Measurements from ENCODE around the gene CHIT1.
A peak's percentile ranks its signal among the peaks of the same experiment; 100 is the strongest.
"Not testable (repeated sequence)": the region's sequence is repeated elsewhere in the genome, so short reads cannot be mapped to it uniquely, and the experiment has no call there.

The CHIT1 gene

DNA sequence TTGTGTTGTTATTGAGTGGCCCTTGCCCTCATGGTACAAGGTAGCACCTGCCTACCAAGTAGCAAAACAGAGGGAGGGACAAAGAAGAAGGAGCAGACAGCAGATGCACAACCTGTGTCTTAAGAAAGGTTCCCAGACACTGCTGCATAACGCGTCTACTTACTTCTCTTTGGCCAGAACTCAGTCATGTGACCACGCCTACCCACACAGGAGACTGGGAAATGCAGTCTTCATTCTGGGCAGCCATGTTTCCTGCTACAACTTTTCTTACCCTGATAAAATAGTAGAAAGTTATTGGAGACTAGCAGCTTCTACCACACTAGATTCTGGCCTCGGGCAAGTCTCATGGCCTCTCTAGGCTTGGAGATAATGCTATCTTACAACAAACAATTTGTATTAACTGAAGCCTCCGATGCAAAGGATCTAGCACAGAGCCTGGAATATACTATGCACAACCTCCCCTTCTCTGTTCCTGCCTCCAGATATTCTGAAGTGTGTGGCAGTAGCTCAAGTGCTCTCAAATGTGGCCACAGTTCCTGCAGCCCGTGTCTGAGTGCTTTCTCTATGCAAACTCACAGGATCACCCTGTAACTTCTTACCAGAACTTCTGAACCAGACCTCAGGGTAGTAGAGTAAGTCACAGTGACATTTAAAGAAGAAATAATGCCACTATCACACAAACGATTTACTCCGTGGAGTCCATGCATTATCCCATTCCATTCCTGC is 41.7 kb upstream of the CHIT1 start:
- Mint-ChIP-seq H3K9me3 (no peaks in the 10 kb centered on the region), H3K4me3 (no peak overlapping the region), H3K4me1 (peaks cover 29% of the 10 kb centered on the region), H3K27ac (peak overlapping the region; percentile 14), H3K36me3 (no peaks in the 10 kb centered on the region), H3K27me3 (no peaks in the 10 kb centered on the region)
- ATAC-seq (ENCODE audit: low read depth) (peak; percentile 46), DNase-seq (ENCODE audit: low spot score in 2 of 2) (peak in 1 of 2 donors; percentile 64)

DNA sequence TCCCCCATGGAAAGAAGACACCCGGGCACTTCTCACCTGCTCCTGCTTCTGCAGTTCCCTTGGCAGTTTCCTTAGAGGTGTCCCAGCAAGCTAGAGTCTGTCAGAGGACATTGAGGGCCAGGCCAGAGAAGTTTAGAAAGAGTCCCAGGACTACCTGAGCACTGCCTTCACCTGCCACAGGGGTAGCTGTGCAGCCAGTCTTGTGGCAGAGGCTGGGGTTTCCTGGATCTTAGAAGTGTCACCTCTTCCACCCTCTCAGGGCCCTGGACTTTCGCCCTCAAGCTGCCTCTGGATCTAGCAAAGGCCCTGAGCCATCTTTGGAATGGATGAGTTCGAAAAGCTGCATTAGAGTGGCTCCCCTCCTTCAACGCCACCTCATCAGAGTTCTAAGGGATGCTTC is 41.0 kb upstream of the CHIT1 start:
- no peaks in the 10 kb centered on the region for H3K36me3 Mint-ChIP-seq
- peaks cover 30% of the 10 kb centered on the region for H3K4me1 Mint-ChIP-seq
- H3K4me3 Mint-ChIP-seq: no peak overlapping the region
- peak overlapping the region; percentile 14 for H3K27ac Mint-ChIP-seq
- ATAC-seq (ENCODE audit: low read depth): no peak
- DNase-seq (ENCODE audit: low spot score in 2 of 2): no peak
- no peaks in the 10 kb centered on the region for H3K27me3 Mint-ChIP-seq
- no peaks in the 10 kb centered on the region for H3K9me3 Mint-ChIP-seq

DNA sequence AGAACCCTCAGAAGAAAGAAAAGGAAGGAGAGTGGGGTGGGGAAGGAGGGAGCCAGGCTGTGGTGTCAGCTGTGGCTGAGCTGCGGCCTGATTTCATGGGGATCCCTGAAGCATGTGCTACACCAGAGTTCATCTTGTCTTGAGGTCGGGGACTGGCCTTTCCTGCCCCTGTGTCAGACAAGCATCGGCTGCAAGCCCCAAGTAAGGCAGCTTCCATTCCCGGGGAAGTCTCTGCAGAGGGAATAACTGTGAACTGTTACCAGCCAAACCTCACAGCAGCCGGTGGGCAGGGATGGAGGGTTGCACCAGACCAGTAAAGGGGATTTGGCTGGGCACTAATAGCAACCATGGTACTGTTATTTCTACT is 40.2 kb upstream of the CHIT1 start:
- Mint-ChIP-seq H3K27ac (no peak overlapping the region), H3K4me3 (no peak overlapping the region), H3K9me3 (no peaks in the 10 kb centered on the region), H3K27me3 (no peaks in the 10 kb centered on the region), H3K4me1 (peaks cover 22% of the 10 kb centered on the region), H3K36me3 (no peaks in the 10 kb centered on the region)
- no peak for ATAC-seq (ENCODE audit: low read depth)
- DNase-seq (ENCODE audit: low spot score in 2 of 2): no peak

DNA sequence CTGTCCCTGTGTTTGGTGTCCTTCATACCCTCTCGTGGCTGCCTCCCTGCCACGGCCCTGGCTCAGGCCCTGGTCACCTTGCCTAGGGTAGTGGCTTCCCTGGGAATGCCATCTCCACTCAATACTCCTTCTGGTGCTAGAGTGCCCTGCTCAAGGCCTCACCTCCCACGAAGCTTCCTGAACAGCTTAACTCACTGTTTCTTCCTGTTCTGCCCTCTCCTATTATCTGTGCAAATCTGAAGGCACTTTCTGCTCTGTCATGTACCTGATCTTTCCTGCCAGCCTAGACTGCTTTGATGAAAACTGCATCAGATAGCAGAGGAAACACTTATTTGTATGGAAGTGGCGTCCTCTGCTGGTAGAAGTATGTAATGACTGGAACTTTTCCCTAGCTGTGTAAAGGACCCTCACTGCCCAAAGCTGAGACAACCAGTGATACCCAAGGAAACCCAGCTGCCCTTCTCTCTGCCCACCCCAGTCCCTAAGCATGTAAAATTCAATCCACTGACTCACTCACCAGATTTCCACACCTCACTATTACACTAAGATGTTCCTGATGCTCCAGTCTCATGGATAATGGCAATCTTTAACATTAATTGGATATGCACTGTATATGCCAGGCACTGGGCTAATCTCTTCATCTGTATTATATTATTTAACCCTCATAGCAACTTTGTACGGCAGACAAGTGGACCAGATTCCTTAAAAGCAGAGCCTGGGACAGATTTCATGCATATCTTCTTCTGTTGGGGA is 39.6 kb upstream of the CHIT1 start:
- peak; percentile 8 for ATAC-seq (ENCODE audit: low read depth)
- Mint-ChIP-seq H3K4me3 (no peak overlapping the region), H3K4me1 (peaks cover 17% of the 10 kb centered on the region), H3K27me3 (no peaks in the 10 kb centered on the region), H3K9me3 (no peaks in the 10 kb centered on the region), H3K27ac (no peak overlapping the region), H3K36me3 (no peaks in the 10 kb centered on the region)
- peak in 1 of 2 donors; percentile 57 for DNase-seq (ENCODE audit: low spot score in 2 of 2)

DNA sequence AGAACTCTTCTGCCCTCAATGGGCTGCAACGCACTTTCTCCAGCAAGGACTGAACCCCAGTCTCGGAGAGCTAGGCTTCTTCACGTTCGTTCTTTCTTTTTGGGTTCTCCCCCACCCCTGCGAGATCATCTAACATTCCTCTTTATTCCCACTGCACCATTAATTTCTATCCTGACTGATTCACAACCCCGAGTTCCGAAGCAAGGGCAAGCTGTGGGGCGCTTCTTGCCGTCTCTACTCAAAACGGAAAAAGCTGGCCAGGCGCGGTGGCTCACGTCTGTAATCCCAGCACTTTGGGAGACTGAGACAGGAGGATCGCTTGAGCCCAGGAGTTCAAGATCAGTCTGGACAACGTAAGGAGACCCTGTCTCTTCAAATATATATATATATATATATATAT is 38.4 kb upstream of the CHIT1 start:
- Mint-ChIP-seq H3K4me1 (peaks cover 19% of the 10 kb centered on the region), H3K4me3 (peak overlapping the region; percentile 86), H3K27ac (peak overlapping the region; percentile 71), H3K9me3 (no peaks in the 10 kb centered on the region), H3K36me3 (no peaks in the 10 kb centered on the region), H3K27me3 (no peaks in the 10 kb centered on the region)
- ATAC-seq (ENCODE audit: low read depth) (no peak), DNase-seq (ENCODE audit: low spot score in 2 of 2) (no peak)

DNA sequence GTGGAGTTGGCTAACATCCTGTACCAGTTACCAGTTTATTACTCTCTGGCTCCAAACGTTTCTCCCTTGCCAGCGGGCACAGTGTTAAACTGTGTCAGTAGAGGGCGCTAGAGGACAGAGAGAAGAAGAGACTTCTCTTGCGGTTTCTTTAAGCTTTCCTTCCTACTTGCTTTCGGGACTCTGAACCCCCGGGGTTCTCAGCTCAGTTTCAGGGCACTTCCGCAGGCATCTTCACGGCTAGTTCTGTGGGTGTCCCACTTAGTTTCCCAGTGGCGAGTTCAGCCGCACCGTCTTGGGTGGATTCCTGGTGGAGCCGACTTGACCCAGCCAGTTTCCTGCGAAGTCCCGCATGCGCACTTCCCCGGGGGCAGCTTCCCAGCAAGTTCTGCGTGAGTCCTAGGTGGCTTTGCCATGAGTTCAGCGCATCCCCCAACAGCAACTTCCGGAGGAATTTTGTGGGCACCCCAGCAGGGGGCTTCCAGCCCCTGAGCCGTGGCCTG is 37.9 kb upstream of the CHIT1 start:
- Mint-ChIP-seq H3K27ac (peak overlapping the region; percentile 71), H3K4me1 (peaks cover 19% of the 10 kb centered on the region), H3K27me3 (no peaks in the 10 kb centered on the region), H3K36me3 (no peaks in the 10 kb centered on the region), H3K9me3 (no peaks in the 10 kb centered on the region), H3K4me3 (peak overlapping the region; percentile 86)
- ATAC-seq (ENCODE audit: low read depth) (peak; percentile 61), DNase-seq (ENCODE audit: low spot score in 2 of 2) (peak; percentile 80 to 87)

DNA sequence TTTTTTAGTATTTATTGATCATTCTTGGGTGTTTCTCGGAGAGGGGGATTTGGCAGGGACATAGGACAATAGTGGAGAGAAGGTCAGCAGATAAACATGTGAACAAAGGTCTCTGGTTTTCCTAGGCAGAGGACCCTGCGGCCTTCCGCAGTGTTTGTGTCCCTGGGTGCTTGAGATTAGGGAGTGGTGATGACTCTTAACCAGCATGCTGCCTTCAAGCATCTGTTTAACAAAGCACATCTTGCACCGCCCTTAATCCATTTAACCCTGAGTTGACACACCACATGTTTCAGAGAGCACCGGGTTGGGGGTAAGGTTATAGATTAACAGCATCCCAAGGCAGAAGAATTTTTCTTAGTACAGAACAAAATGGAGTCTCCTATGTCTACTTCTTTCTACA is 36.7 kb upstream of the CHIT1 start:
- H3K27me3 Mint-ChIP-seq; H3K9me3 Mint-ChIP-seq; ATAC-seq (ENCODE audit: low read depth); H3K27ac Mint-ChIP-seq; H3K36me3 Mint-ChIP-seq; DNase-seq (ENCODE audit: low spot score in 2 of 2): not testable (repeated sequence)
- H3K4me1 Mint-ChIP-seq: peaks cover 22% of the 10 kb centered on the region
- H3K4me3 Mint-ChIP-seq: peak overlapping the region; percentile 49

DNA sequence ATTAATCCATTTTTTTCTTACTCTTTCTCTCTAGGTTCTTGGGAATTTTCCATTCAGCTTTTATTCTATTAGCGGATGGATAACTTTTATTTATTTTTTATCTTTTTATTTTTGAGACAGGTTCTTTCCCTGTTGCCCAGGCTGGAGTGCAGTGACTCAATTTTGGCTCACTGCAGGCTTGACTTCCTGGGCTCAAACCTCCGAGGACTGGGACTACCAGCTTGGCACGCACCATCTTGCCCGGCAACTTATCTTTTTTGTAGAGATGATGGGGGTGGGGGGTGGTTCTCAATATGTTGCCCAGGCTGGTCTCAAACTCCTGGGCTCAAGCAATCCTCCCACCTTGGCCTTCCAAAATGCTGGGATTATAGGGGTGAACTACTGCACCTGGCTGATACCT is 36.1 kb upstream of the CHIT1 start:
- no peak overlapping the region for H3K4me3 Mint-ChIP-seq
- peaks cover 3% of the 10 kb centered on the region for H3K27me3 Mint-ChIP-seq
- DNase-seq (ENCODE audit: low spot score in 2 of 2): no peak
- no peak for ATAC-seq (ENCODE audit: low read depth)
- no peaks in the 10 kb centered on the region for H3K9me3 Mint-ChIP-seq
- H3K36me3 Mint-ChIP-seq: no peaks in the 10 kb centered on the region
- no peak overlapping the region for H3K27ac Mint-ChIP-seq
- H3K4me1 Mint-ChIP-seq: peaks cover 19% of the 10 kb centered on the region

DNA sequence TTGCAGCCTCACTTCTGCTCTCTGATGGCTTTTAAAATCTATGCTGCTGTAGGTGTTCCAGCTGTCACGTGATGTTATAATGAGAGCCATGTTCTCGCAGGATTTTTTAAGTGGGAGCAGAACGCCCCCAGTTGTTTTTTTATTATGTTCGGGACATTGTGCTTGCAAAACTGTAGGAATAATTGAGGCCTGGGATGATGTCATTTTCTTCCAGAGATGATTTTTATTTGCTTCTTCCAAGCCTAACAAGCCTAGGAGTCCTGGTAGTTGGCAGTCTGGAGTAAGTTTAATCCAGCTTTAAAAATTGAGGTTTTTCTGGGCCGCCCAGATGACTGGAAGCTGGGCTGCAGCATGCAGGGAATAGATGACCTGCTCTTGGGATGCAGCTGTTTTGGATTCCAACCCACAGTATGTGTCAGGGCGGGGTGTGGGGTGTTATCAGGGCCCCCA is 34.6 kb upstream of the CHIT1 start:
- ATAC-seq (ENCODE audit: low read depth): no peak
- Mint-ChIP-seq H3K27me3 (peaks cover 4% of the 10 kb centered on the region), H3K9me3 (no peaks in the 10 kb centered on the region), H3K27ac (no peak overlapping the region), H3K36me3 (peaks cover 1% of the 10 kb centered on the region), H3K4me3 (no peak overlapping the region), H3K4me1 (peaks cover 21% of the 10 kb centered on the region)
- no peak for DNase-seq (ENCODE audit: low spot score in 2 of 2)

DNA sequence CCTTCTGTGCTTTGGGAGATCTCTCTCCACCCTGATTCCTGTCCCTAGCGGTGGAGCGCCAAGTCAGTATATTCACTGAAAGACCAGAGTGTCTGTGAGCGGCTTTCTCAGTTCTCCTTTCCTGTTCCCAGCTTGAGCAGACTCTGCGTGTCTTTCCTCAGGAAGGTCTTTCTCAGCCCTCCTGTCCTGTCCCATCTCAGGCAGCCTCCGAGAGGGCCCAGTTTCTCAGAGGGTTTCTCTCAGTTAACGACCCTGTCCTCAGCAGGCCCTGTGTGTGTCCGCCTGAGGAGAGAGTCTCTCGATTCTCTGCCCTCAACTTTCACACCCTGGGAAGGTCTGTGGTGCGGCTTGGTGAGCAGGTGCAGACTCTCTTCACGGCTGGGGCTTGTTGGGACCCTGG is 34.0 kb upstream of the CHIT1 start:
- ATAC-seq (ENCODE audit: low read depth): peak; percentile 45
- no peak for DNase-seq (ENCODE audit: low spot score in 2 of 2)
- H3K4me3 Mint-ChIP-seq: no peak overlapping the region
- peaks cover 2% of the 10 kb centered on the region for H3K36me3 Mint-ChIP-seq
- H3K27ac Mint-ChIP-seq: no peak overlapping the region
- H3K9me3 Mint-ChIP-seq: no peaks in the 10 kb centered on the region
- peaks cover 4% of the 10 kb centered on the region for H3K27me3 Mint-ChIP-seq
- H3K4me1 Mint-ChIP-seq: peaks cover 21% of the 10 kb centered on the region

DNA sequence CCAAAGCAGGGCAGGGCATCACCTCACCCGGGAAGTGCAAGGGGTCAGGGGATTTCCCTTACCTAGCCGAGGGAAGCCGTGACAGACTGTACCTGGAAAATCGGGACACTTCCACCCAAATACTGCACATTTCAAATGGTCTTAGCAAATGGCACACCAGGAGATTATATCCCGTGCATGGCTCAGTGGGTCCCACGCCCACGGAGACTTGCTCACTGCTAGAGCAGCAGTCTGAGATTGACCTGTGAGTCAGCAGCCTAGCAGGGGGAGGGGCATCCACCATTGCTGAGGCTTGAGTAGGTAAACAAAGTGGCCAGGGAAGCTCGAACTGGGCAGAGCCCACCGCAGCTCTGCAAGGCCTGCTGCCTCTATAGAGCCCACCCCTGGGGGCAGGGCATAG is 27.2 kb upstream of the CHIT1 start:
- not testable (repeated sequence) for H3K27me3 Mint-ChIP-seq; H3K4me3 Mint-ChIP-seq; H3K4me1 Mint-ChIP-seq; DNase-seq (ENCODE audit: low spot score in 2 of 2); ATAC-seq (ENCODE audit: low read depth); H3K27ac Mint-ChIP-seq
- Mint-ChIP-seq H3K36me3 (peaks cover 13% of the 10 kb centered on the region), H3K9me3 (peaks cover 11% of the 10 kb centered on the region)

DNA sequence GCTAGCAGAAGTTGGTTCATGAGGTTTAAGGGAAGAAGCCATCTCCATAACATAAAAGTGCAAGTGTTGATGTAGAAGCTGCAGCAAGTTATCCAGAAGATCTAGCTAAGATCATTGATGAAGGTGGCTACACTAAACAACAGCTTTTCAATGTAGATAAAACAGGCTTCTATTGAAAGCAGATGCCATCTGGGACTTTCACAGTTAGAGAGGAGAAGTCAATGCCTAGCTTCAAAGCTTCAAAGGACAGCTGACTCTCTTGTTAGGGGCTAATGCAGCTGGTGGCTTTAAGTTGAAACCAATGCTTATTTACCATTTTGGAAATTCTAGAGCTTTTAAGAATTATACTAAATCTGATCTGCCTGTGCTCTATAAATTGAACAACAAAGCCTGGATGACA is 25.3 kb upstream of the CHIT1 start:
- H3K4me1 Mint-ChIP-seq; H3K27ac Mint-ChIP-seq; DNase-seq (ENCODE audit: low spot score in 2 of 2); H3K4me3 Mint-ChIP-seq; H3K27me3 Mint-ChIP-seq; ATAC-seq (ENCODE audit: low read depth): not testable (repeated sequence)
- H3K9me3 Mint-ChIP-seq: peaks cover 11% of the 10 kb centered on the region
- H3K36me3 Mint-ChIP-seq: peaks cover 13% of the 10 kb centered on the region

DNA sequence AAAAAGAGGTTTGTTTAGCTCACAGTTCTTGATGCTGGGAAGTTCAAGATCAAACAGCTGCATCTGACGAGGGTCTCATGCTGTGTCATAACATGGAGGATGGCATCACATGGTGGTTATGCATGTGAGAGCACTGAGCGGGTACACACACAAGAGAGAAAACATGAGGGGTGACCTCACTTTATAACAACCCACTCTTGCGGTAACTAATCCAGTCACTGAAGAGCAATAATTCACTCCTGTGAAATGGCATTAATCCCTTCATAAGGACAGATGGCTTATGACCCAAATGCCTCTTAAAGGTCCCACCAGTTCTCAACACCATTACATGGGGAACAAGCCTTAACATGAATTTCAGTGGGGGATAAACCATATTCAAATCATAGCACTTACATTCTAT is 23.2 kb upstream of the CHIT1 start:
- no peak for ATAC-seq (ENCODE audit: low read depth)
- peaks cover 5% of the 10 kb centered on the region for H3K27me3 Mint-ChIP-seq
- H3K36me3 Mint-ChIP-seq: peaks cover 12% of the 10 kb centered on the region
- H3K4me1 Mint-ChIP-seq: no peaks in the 10 kb centered on the region
- H3K9me3 Mint-ChIP-seq: peaks cover 11% of the 10 kb centered on the region
- H3K4me3 Mint-ChIP-seq: no peak overlapping the region
- DNase-seq (ENCODE audit: low spot score in 2 of 2): no peak
- H3K27ac Mint-ChIP-seq: no peak overlapping the region

DNA sequence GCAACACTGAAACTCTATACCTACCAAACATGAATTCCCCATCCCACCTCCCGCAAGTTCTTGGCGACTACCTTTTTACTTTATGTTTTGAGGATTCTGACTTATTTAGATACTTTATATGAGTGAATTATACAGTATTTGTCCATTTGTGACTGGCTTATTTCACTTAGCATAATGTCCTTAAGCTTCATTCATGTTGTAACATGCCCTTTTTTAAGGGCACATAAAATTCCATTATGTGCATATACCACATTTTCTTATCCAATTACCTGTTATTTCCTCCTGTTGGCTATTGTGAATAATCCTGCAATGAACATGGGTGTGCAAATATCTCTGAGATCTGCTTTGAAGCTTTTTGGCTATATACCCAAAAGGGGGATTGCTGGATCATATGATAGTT is 22.0 kb upstream of the CHIT1 start:
- no peak overlapping the region for H3K27ac Mint-ChIP-seq
- peaks cover 3% of the 10 kb centered on the region for H3K27me3 Mint-ChIP-seq
- no peak overlapping the region for H3K4me3 Mint-ChIP-seq
- H3K4me1 Mint-ChIP-seq: no peaks in the 10 kb centered on the region
- peaks cover 10% of the 10 kb centered on the region for H3K36me3 Mint-ChIP-seq
- peaks cover 9% of the 10 kb centered on the region for H3K9me3 Mint-ChIP-seq
- DNase-seq (ENCODE audit: low spot score in 2 of 2): no peak
- ATAC-seq (ENCODE audit: low read depth): no peak

All from memory B cell (primary cell).